Brain microvascular endothelial cell (primary cell): Measurements from ENCODE around the gene NAXE.

Experiments
- DNase-seq: peaks from one replicate; pipeline ENCODE4 v3.0.0-alpha.2; 2020
- H3K27ac ChIP-seq: fragments of 250-450 bp; sonication (Bioruptor Pico); 2 replicates; pipeline ENCODE4 v1.5.1; 2020; ENCODE audit warnings: mild to moderate bottlenecking, moderate library complexity
- H3K27me3 ChIP-seq: fragments of 250-450 bp; sonication (Bioruptor Pico); replicated peaks from 2 replicates; pipeline ENCODE4 v1.5.1; 2020; ENCODE audit warnings: mild to moderate bottlenecking
- H3K36me3 ChIP-seq: fragments of 250-450 bp; sonication (Bioruptor Pico); replicated peaks from 2 replicates; pipeline ENCODE4 v1.5.1; 2020; ENCODE audit warnings: mild to moderate bottlenecking
- H3K4me3 ChIP-seq: 2 replicates; pipeline ENCODE4 v1.5.1; 2011; ENCODE audit warnings: low read depth, mild to moderate bottlenecking, control low read depth, low read length, moderate library complexity
- CTCF ChIP-seq: IDR thresholded peaks from 2 replicates; pipeline ENCODE4 v1.5.1; 2011; ENCODE audit warnings: low read depth, mild to moderate bottlenecking, moderate library complexity, low read length, control low read depth, inconsistent platforms; ENCODE audit errors: missing control alignments
- in situ Hi-C: cut with HindIII; loops from 2 replicates; pipeline ENCODE4 v1.10.0; 2017; ENCODE audit warnings: low sequenced_read_pairs, low pct_ligation_motif_present

NAXE gene

GRCh38 chr1:156639601-156640101 is 48.1 kb downstream of the NAXE start:
- DNase-seq = no peak
- peaks cover 76% of the 10 kb centered on the region for H3K27me3 ChIP-seq
- H3K36me3 ChIP-seq = no peaks in the 10 kb centered on the region
- H3K4me3 ChIP-seq = no peak overlapping the region
- TF ChIP-seq CTCF = no peak
- no peak overlapping the region for H3K27ac ChIP-seq
- in situ Hi-C loops = no loop called here

DNA sequence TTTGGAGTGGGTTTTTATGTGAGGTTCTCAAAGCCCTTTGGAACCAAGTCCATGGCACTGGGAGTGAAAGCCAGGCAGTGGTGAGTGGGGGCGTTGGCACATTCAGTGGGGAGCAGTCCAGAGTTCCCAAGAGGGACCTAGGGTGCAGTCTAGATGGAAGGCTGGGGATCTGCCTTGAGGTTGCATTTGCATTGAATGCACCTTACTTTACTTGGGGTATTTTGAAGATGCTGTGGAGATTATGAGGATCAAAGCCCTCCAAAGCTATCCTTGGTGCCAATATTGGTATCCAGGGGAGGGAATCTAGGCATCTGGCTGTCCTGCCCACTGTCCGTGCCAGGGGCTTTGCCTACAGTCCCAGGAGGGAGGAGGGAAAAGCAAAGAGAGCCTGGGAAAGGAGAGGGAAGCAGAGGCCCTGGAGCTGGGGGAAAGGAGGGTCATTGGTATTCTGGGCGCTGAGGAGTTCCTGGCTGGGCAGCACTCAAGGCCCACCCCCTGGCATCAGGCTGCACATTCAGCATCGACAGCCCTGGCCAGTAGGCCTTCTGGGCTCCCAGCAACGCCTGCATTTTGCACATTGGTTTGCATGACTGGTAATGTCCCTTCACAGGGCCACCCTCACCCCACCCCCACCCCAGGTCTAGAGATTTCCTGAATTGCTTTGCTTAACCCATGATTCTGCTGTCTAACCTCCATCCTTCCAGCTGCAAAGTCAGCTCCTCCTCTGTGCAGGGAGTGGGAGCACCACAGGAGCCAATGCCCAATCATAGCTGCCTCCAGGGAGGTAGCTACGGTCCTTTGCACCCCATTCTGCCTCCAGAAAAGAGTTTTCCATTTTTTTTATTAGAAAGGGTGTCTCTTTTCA is 49.5 kb downstream of the NAXE start:
- in situ Hi-C loops = no loop called here

GRCh38 chr1:156641761-156642264 is 50.2 kb downstream of the NAXE start, which contains the start of gene BCAN:
BCAN (plus strand) TSS chr1:156642117; CDS start chr1:156646055, 3,938 bp downstream.
- Histone ChIP-seq H3K27me3 (peaks cover 91% of the 10 kb centered on the region), H3K4me3 (no peak within 1 kb of the TSS), H3K36me3 (no peaks in the 10 kb centered on the region), H3K27ac (no peak within 1 kb of the TSS)
- TF ChIP-seq CTCF = no peak
- no peak for DNase-seq
- in situ Hi-C loops = no loop called here

More for the DNA sequence above, 49.5 kb downstream of the NAXE start:
- Histone ChIP-seq H3K27ac (no peak overlapping the region), H3K27me3 (peaks cover 84% of the 10 kb centered on the region), H3K36me3 (no peaks in the 10 kb centered on the region), H3K4me3 (no peak overlapping the region)
- TF ChIP-seq CTCF = no peak
- no peak for DNase-seq

DNA sequence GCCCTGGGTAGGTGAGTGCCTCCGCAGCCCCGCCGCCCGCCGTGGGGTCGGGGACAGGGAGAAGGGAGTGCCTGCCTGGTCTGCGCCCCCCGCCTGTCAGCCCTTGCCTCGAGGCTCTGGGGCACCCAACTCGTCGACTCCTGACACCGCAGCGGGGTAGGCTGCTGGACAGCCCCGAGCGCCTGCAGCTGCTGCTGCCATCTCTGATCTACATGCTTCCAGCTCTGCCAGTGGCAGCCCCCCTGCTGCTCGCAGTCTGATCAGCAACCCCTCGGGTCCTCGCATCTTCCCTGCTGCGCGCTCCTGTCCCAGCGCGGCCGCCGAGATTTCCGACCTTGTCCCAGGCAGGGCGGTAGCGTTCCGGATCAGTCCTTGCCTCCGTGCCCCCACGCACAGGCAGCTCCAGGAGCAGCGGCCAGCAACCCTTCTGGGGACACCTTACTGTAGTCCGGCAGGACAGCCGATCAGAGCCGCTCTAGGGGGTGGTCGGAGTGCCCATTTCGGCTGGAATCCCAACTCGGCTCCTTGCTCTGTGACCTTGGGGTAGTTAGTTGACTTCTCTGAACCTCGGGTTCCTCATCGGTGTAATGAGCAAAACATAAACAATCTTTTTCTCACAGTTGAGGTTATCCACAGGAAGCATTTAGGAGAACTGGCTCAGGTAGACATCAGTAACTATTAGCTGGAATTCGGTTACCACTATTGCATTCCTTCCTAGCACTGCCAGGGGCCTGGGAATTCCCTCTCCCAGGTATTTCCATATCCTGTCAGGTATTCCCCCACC is 50.9 kb downstream of the NAXE start:
- in situ Hi-C loops = no loop called here
- DNase-seq = no peak
- Histone ChIP-seq H3K36me3 (no peaks in the 10 kb centered on the region), H3K27me3 (peaks cover 92% of the 10 kb centered on the region), H3K4me3 (no peak overlapping the region), H3K27ac (no peak overlapping the region)
- no peak for TF ChIP-seq CTCF

DNA sequence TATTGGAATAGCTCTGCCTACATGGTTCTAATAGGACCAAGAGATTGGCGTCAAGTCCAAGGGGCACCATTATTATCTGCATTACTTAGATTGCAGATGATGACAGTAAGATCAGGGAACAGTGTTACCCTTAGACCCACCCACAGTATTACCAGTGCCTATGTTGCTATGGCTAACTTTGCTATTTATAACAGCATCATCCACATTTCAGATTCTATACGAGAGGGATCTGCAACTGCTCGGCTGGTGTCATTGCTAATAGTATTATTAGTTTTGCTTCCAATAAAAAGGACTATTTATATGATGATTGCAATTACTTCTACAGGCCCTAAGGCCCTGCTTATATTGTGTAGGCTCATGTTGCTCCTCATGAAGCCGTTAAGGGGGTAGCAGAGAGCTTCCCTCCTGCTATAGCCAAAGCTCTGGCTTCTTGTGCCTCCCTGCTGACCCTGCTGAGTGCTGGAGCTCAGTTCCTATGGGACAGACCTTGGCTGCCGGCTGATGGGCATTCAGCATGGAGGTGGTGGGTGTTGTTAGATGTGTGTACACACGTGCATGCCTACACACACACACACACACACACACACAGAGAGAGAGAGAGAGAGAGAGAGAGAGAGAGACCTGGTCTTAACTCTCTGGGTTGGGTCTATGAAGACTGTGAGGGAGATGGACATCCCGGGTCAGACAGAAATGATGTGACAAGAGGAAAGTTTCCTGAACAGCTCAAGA is 51.6 kb downstream of the NAXE start:
- no peak for TF ChIP-seq CTCF
- Histone ChIP-seq H3K27me3 (peaks cover 93% of the 10 kb centered on the region), H3K36me3 (no peaks in the 10 kb centered on the region), H3K27ac (no peak overlapping the region), H3K4me3 (no peak overlapping the region)
- DNase-seq = no peak
- in situ Hi-C loops = no loop called here
